MM.1S (cell line): ENCODE data around the gene TENM4.

Experiments
- DNase-seq: peaks from one replicate; pipeline ENCODE4 v3.0.0-alpha.2; 2015
- H2AFZ ChIP-seq: fragments of 300-600 bp; sonication (generic); 2 replicates; pipeline ENCODE4 v1.6.0; 2016; ENCODE audit warnings: antibody characterized with exemption, low read length
- H3F3A ChIP-seq: fragments of 300-600 bp; sonication (generic); 2 replicates; pipeline ENCODE4 v1.6.1; 2016; ENCODE audit warnings: mild to moderate bottlenecking, antibody characterized with exemption, low read length, moderate library complexity, mixed read lengths; ENCODE audit not compliant: insufficient read depth
- H3K27ac ChIP-seq: fragments of 300-600 bp; sonication (generic); 2 replicates; pipeline ENCODE4 v1.5.1; 2016; ENCODE audit warnings: mild to moderate bottlenecking, low read length
- H3K27me3 ChIP-seq: fragments of 300-600 bp; sonication (generic); replicated peaks from 2 replicates; pipeline ENCODE4 v1.6.0; 2016; ENCODE audit warnings: low read length; ENCODE audit not compliant: insufficient read depth
- H3K36me3 ChIP-seq: fragments of 300-600 bp; sonication (generic); replicated peaks from 2 replicates; pipeline ENCODE4 v1.6.1; 2016; ENCODE audit warnings: mild to moderate bottlenecking, low read length, mixed read lengths; ENCODE audit not compliant: insufficient read depth
- H3K4me1 ChIP-seq: fragments of 300-600 bp; sonication (generic); 2 replicates; pipeline ENCODE4 v1.6.1; 2016; ENCODE audit warnings: low read length, mixed read lengths
- H3K4me2 ChIP-seq: fragments of 300-600 bp; sonication (generic); 2 replicates; pipeline ENCODE4 v1.6.0; 2016; ENCODE audit warnings: low read depth, low read length
- H3K4me3 ChIP-seq: fragments of 300-600 bp; sonication (generic); 2 replicates; pipeline ENCODE4 v1.5.1; 2016; ENCODE audit warnings: low read length, mixed read lengths
- H3K79me2 ChIP-seq: fragments of 300-600 bp; sonication (generic); 2 replicates; pipeline ENCODE4 v1.6.1; 2016; ENCODE audit warnings: mixed run types, low read length, mixed read lengths
- H3K9ac ChIP-seq: fragments of 300-600 bp; sonication (generic); 2 replicates; pipeline ENCODE4 v1.6.1; 2016; ENCODE audit warnings: low read length, mixed read lengths
- H3K9me2 ChIP-seq: fragments of 300-600 bp; sonication (generic); replicated peaks from 2 replicates; pipeline ENCODE4 v1.6.1; 2016; ENCODE audit warnings: mild to moderate bottlenecking, low read length, mixed read lengths; ENCODE audit not compliant: insufficient read depth
- H3K9me3 ChIP-seq: fragments of 300-600 bp; sonication (generic); replicated peaks from 2 replicates; pipeline ENCODE4 v1.6.1; 2016; ENCODE audit warnings: mild to moderate bottlenecking, low read length, mixed read lengths; ENCODE audit not compliant: insufficient read depth
- H4K20me1 ChIP-seq: fragments of 300-600 bp; sonication (generic); 2 replicates; pipeline ENCODE4 v1.6.1; 2016; ENCODE audit warnings: mild to moderate bottlenecking, low read length, moderate library complexity, mixed read lengths; ENCODE audit not compliant: insufficient read depth
- EZH2 ChIP-seq: fragments of 300-600 bp; sonication (generic); optimal IDR thresholded peaks from 2 replicates; pipeline ENCODE3; 2017; ENCODE audit warnings: low read depth, mild to moderate bottlenecking, antibody characterized with exemption, low read length, mixed read lengths
- EZH2phosphoT487 ChIP-seq: fragments of 300-600 bp; sonication (generic); IDR thresholded peaks from 2 replicates; pipeline ENCODE4 v1.6.1; 2018; ENCODE audit warnings: antibody characterized with exemption, low read length
- TF ChIP-seq, protein P1 (sequence below): fragments of 300-600 bp; sonication (generic); IDR thresholded peaks from 2 replicates; pipeline ENCODE4 v1.5.1; 2016; ENCODE audit warnings: antibody characterized with exemption, low read length, mixed read lengths

The TENM4 gene

DNA sequence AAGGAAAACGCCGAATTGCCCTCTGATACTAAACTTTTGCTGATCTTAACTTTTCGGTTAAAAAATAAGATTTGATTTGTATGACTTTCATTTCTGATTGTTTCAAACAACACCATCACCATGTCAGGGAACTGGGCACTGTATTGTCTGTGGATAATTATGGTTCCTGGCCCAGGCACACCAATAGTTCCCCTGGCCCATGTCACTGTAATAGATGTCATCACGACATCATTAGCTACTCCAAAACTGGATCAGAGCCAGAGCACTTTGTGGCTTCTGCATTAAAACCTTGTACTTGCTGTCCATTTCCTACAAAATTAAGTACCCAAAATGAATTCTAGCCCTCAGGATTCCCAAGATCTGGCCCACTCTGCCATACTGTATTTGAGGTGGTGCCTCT lies 746.7 kb downstream of the TENM4 start:
- Histone ChIP-seq H3K9me3 (no peaks in the 10 kb centered on the region), H3K4me2 (no peak overlapping the region), H4K20me1 (no peaks in the 10 kb centered on the region), H3F3A (no peaks in the 10 kb centered on the region), H3K4me3 (no peak overlapping the region), H3K9me2 (no peaks in the 10 kb centered on the region), H3K27me3 (no peaks in the 10 kb centered on the region), H3K9ac (no peak overlapping the region), H3K79me2 (no peaks in the 10 kb centered on the region), H3K27ac (no peak overlapping the region), H3K36me3 (no peaks in the 10 kb centered on the region), H3K4me1 (no peaks in the 10 kb centered on the region), H2AFZ (no peak overlapping the region)
- no peak for TF ChIP-seq EZH2
- TF ChIP-seq EZH2phosphoT487 = no peak
- TF ChIP-seq, protein P1, sequence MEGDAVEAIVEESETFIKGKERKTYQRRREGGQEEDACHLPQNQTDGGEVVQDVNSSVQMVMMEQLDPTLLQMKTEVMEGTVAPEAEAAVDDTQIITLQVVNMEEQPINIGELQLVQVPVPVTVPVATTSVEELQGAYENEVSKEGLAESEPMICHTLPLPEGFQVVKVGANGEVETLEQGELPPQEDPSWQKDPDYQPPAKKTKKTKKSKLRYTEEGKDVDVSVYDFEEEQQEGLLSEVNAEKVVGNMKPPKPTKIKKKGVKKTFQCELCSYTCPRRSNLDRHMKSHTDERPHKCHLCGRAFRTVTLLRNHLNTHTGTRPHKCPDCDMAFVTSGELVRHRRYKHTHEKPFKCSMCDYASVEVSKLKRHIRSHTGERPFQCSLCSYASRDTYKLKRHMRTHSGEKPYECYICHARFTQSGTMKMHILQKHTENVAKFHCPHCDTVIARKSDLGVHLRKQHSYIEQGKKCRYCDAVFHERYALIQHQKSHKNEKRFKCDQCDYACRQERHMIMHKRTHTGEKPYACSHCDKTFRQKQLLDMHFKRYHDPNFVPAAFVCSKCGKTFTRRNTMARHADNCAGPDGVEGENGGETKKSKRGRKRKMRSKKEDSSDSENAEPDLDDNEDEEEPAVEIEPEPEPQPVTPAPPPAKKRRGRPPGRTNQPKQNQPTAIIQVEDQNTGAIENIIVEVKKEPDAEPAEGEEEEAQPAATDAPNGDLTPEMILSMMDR = no peak
- DNase-seq = no peak

GRCh38 chr11:78691215-78691614 lies 749.6 kb downstream of the TENM4 start:
- no peaks in the 10 kb centered on the region for H3K27me3 ChIP-seq
- no peak overlapping the region for H3K9ac ChIP-seq
- H4K20me1 ChIP-seq = no peaks in the 10 kb centered on the region
- H3K9me3 ChIP-seq = no peaks in the 10 kb centered on the region
- H3F3A ChIP-seq = no peaks in the 10 kb centered on the region
- H3K4me1 ChIP-seq = no peaks in the 10 kb centered on the region
- no peaks in the 10 kb centered on the region for H3K36me3 ChIP-seq
- no peak for DNase-seq
- H3K4me2 ChIP-seq = no peak overlapping the region
- no peaks in the 10 kb centered on the region for H3K9me2 ChIP-seq
- H3K4me3 ChIP-seq = no peak overlapping the region
- H3K79me2 ChIP-seq = no peaks in the 10 kb centered on the region
- no peak overlapping the region for H3K27ac ChIP-seq
- H2AFZ ChIP-seq = no peak overlapping the region
- TF ChIP-seq, protein P1 = no peak
- TF ChIP-seq EZH2phosphoT487 (no peak), EZH2 (no peak)

GRCh38 chr11:78690352-78690987 lies 750.4 kb downstream of the TENM4 start:
- Histone ChIP-seq H3K4me2 (no peak overlapping the region), H3K79me2 (no peaks in the 10 kb centered on the region), H3K9me2 (no peaks in the 10 kb centered on the region), H3K4me1 (no peaks in the 10 kb centered on the region), H3K4me3 (no peak overlapping the region), H4K20me1 (no peaks in the 10 kb centered on the region), H3K36me3 (no peaks in the 10 kb centered on the region), H2AFZ (no peak overlapping the region), H3K27me3 (no peaks in the 10 kb centered on the region), H3K9ac (no peak overlapping the region), H3F3A (no peaks in the 10 kb centered on the region), H3K9me3 (no peaks in the 10 kb centered on the region), H3K27ac (no peak overlapping the region)
- DNase-seq = no peak
- TF ChIP-seq EZH2 = no peak
- TF ChIP-seq EZH2phosphoT487 = no peak
- TF ChIP-seq, protein P1 = no peak
